Subcutaneous adipose tissue (tissue), 4 donors: Measurements from ENCODE around the gene MGAT3. TPM values are rescaled to one million over a fixed set of nuclear protein-coding genes. Genes with fewer than 3 reads are reported as not detected.

Experiments
- total RNA-seq, 4 donors: library from RNA; depleted of rRNA; stranded (reverse); fragments of >200 nt; gene quantifications; one replicate each; pipeline ENCODE4 v1.1.0, GENCODE V29; 2016
- TF ChIP-seq, protein P1 (sequence below): fragments of 450-650 bp; IDR thresholded peaks from one replicate; pipeline ENCODE4 v1.5.1; 2016; ENCODE audit warnings: low read depth, mild to moderate bottlenecking, control low read depth, antibody characterized with exemption, moderate library complexity

Gene MGAT3
- total RNA-seq, 4 donors from 2014 or later = 6.5 to 13.4 (median 10.5) TPM

DNA sequence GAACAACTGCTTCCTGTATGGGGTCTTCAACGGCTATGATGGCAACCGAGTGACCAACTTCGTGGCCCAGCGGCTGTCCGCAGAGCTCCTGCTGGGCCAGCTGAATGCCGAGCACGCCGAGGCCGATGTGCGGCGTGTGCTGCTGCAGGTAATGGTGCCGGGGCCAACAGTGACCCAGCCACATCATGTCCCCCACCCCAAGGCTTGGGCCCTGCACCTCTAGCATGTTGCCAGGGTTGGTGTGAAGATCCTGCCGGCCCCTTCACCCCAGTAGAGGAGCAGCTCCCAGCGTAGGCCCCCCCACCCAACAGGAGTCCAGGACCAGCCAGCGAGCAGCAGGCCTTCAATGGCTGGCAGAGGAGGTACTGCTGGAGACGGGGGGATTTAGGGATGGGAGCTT lies 41.3 kb upstream of the MGAT3 start:
- TF ChIP-seq, protein P1, sequence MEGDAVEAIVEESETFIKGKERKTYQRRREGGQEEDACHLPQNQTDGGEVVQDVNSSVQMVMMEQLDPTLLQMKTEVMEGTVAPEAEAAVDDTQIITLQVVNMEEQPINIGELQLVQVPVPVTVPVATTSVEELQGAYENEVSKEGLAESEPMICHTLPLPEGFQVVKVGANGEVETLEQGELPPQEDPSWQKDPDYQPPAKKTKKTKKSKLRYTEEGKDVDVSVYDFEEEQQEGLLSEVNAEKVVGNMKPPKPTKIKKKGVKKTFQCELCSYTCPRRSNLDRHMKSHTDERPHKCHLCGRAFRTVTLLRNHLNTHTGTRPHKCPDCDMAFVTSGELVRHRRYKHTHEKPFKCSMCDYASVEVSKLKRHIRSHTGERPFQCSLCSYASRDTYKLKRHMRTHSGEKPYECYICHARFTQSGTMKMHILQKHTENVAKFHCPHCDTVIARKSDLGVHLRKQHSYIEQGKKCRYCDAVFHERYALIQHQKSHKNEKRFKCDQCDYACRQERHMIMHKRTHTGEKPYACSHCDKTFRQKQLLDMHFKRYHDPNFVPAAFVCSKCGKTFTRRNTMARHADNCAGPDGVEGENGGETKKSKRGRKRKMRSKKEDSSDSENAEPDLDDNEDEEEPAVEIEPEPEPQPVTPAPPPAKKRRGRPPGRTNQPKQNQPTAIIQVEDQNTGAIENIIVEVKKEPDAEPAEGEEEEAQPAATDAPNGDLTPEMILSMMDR = no peak

DNA sequence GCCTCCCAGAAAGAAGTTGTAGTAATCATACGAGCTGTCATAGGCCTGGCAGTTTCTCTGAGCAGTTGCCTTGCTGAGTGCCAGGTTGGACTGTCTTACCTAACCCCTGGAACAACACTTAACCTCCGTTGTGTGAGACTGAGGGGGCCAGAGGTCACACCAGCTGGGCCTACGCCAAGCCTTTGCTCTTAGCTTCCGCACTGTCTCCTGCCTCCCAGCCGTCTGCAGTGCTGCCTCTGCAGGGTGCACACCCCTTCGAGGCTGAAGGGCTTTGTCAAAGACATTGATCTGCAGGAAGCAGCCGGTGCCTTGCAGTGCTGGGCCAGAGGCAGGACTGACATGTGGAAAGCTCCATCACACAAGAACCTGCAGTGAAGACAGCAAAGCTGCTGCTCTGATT lies 40.5 kb upstream of the MGAT3 start:
- TF ChIP-seq, protein P1 = no peak

DNA sequence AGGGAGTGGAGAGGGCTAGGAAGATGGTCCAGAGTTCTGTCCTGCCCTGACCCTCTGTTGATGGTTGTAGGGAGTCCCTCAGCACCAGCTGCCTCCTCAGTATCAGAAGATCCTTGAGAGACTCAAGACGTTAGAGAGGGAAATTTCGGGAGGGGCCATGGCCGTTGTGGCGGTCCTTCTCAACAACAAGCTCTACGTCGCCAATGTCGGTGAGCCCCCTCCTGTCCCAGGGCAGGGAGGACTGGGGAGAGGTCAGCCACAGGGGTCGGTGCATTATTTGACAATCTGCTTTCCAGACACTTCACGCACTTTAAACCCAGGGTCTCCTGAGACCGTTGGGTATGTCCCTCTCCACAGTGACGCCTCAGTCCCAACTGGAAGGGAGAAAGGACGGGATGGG lies 39.2 kb upstream of the MGAT3 start:
- TF ChIP-seq, protein P1 = no peak

DNA sequence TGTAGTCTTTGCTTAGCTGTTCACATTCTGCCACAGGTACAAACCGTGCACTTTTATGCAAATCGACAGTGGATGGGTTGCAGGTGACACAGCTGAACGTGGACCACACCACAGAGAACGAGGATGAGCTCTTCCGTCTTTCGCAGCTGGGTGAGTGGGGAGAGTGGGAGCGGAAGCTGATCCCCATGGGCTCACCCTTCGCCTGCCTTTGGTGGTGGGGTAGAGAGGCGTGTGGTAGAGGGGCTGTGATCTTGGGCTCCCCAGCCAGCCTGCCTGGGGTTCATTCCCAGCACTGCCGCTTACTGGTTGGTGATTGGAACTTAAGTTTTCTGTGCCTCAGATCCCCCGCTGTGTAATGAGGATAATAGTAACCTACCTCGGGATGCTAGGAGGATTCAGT lies 38.1 kb upstream of the MGAT3 start:
- TF ChIP-seq, protein P1 = no peak

DNA sequence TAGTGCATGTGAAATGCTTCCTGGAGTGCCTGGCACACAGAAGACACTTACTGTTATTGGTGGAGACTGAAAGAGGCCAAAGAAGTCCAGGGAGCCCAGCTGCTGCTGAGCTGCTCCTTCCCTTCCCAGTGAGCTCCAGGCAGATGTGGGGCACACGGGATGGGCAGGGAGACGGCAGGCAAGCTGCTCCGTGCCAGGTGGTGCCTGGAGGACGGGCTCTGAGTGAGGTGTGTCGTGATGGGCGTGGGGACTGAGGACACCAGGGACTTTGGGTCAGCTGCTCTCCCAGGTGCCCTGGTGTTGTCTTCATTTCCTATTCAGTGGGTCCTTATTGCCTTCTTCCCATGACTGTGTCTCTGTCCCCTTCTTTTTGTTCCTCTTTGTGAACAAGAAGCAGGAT lies 37.7 kb upstream of the MGAT3 start:
- TF ChIP-seq, protein P1 = no peak

DNA sequence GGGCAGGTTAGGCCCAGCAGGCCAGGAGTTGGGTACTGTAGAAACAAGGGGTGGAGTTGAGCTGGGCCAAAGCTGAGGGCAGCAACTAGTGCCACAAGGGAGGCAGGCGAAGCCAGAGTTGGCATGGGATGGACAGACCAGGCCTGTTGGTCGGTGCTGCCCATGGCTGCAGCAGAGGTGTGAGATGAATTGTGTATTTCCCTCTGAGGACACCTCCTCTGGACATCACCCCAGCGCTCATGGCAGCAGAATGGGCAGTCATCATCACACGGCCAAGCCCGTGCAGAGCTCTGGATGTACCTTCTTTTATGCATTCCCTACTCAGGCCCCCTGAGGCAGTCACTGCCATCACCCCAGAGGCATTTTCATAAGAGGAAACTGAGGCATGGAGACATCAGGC lies 36.9 kb upstream of the MGAT3 start:
- TF ChIP-seq, protein P1 = no peak

DNA sequence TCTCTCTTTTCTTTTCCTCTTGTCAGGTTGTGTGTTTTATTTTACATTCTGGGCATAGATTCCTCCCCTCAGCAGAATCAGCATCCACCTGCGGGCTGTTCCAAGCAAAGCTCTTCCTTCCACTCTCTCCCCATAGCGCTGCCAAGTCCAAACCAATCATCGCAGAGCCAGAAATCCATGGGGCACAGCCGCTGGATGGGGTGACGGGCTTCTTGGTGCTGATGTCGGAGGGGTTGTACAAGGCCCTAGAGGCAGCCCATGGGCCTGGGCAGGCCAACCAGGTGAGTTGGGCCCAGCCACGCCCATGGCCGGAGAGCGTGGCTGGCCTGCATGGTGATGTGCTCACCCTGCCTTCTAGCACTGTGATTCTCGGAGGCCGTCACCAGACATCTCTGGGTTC lies 35.1 kb upstream of the MGAT3 start:
- TF ChIP-seq, protein P1 = no peak
